GM12874 (cell line): ENCODE data around the gene TRIM14.

Source experiments
- TF ChIP-seq, protein P1 (sequence below): IDR thresholded peaks from 2 replicates; pipeline ENCODE4 v1.5.1; 2011; ENCODE audit warnings: low read depth, mild to moderate bottlenecking, control low read depth, low read length, moderate library complexity; ENCODE audit not compliant: insufficient read depth

TRIM14 gene

GRCh38 chr9:98118640-98119601 lies at the start of gene TRIM14:
Gene TRIM14, minus strand, starts transcription at chr9:98119222. Its CDS starts 34 bp downstream, at chr9:98119188.
- TF ChIP-seq, protein P1, sequence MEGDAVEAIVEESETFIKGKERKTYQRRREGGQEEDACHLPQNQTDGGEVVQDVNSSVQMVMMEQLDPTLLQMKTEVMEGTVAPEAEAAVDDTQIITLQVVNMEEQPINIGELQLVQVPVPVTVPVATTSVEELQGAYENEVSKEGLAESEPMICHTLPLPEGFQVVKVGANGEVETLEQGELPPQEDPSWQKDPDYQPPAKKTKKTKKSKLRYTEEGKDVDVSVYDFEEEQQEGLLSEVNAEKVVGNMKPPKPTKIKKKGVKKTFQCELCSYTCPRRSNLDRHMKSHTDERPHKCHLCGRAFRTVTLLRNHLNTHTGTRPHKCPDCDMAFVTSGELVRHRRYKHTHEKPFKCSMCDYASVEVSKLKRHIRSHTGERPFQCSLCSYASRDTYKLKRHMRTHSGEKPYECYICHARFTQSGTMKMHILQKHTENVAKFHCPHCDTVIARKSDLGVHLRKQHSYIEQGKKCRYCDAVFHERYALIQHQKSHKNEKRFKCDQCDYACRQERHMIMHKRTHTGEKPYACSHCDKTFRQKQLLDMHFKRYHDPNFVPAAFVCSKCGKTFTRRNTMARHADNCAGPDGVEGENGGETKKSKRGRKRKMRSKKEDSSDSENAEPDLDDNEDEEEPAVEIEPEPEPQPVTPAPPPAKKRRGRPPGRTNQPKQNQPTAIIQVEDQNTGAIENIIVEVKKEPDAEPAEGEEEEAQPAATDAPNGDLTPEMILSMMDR, result peak; percentile 39

- TF ChIP-seq, protein P1, result no peak
These were observed 49.2 kb upstream of the TRIM14 start for GRCh38 chr9:98168153-98168780.

- TF ChIP-seq, protein P1, result no peak
These were observed 45.9 kb upstream of the TRIM14 start for GRCh38 chr9:98164912-98165311.

DNA sequence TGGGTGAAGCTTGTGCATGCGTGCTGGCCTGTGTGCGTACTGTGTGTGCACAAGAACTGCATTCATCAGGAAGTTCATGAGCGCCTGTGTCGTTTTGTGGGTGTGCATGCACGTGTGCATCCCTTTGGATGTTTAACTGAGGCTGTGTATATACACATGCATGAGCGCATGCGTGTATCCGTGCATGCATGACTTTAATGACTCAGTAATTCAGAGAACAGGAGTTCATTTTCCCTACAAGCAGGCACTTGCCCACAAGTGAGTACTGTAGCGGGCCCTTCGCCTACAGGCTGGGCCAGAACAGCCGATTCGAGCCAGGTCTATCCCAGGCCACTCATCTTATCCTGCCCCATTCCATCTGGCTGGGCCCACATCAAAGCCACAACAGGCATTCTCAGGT lies 43.6 kb upstream of the TRIM14 start:
- TF ChIP-seq, protein P1, result no peak

DNA sequence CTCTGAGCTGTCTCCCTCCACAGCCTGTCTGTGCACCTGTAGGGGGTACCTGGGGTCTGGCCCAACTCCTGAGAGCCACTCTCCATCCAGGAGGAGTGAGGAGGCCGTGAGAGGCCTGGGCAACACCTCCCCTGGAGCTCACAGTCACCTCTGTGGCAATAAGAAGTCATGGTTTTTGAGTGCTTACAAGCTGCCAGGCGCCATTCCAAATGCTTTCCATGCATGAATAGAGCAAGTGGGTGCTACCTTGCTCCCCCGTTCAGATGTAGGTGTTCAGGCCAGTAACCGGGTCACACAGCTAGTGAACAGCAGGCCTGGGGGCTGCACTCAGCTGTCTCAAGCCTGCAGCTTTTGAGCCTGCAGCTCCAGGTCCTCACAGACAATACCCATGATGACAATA lies 42.8 kb upstream of the TRIM14 start:
- TF ChIP-seq, protein P1, result no peak

DNA sequence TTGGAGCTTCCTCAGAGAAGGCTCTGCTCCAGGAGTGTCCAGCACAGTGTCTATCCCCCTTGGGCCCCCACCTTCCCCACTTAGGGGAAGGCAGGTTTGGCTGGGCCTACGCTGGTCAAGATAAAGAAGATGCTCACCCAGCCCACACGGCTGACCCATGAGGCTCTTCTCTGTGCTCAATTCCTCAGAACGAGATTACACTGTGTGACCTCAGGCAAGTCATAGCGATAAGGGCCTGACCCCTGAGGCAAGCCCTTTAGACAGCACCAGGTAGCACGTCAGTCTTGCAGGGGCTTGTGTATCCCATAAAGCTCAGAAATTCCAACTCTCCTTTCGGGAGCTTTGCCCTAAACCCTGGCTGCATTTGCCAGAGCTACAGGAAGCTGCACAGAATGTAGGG lies 40.8 kb upstream of the TRIM14 start:
- TF ChIP-seq, protein P1, result no peak

DNA sequence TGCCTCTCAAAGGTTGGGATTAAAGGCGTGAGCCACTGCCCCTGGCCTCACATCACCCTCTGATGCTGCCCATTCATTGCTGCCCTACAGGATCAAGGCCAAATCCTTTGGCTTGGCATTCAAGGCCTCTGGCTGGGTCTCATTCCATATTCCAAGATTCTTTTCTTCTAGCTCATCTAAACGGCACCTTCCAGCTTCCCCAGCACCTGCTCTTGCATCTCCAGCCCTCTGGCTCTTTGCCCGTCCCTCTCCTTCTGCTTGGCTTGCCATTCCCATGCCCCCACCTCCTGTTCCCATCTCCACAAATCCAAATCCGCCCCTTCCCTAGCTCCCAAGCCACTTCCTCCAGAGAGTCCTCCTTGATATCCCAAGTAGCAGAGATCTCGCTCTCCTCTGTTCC lies 40.3 kb upstream of the TRIM14 start:
- TF ChIP-seq, protein P1, result no peak
